ENCODE results near the gene CGNL1. TPM values are rescaled to one million over a fixed set of nuclear protein-coding genes. Genes with fewer than 3 reads are reported as not detected.

The CGNL1 gene
- total RNA-seq, 1 donor from 2014 or later = 0.11 TPM

DNA sequence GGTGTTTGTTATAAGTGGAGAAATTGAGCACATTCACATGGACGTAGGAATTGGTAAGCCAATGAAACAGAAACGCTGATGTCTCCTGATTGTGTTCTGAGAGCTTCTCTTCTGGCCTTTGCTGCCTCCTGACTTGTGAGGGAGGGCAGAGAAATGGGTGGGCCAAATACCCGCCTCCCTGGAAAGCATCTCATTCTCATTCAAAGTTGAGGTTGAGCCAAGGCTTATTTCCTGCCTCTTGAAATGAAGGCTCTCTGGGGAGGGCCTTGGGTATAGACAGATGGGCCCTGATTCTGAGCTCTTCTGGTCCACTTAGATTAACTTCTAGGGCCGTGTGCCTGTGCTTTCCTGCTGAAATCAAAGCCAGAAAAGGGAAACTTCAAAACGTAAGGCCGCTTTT, 158.0 kb downstream of the CGNL1 start:
- ATAC-seq (ENCODE audit: low read depth) (no peak), DNase-seq (no peak)
- no peak overlapping the region for H3K27ac Mint-ChIP-seq
- H3K4me1 Mint-ChIP-seq = no peaks in the 10 kb centered on the region
- POLR2A ChIA-PET = no interaction called here
- H3K27me3 Mint-ChIP-seq = peaks cover 6% of the 10 kb centered on the region
- intact Hi-C loops (cut with micrococcal nuclease) = no loop called here
- H3K9me3 Mint-ChIP-seq = no peaks in the 10 kb centered on the region
- CTCF ChIA-PET = no interaction called here
- TF ChIP-seq, protein P1, sequence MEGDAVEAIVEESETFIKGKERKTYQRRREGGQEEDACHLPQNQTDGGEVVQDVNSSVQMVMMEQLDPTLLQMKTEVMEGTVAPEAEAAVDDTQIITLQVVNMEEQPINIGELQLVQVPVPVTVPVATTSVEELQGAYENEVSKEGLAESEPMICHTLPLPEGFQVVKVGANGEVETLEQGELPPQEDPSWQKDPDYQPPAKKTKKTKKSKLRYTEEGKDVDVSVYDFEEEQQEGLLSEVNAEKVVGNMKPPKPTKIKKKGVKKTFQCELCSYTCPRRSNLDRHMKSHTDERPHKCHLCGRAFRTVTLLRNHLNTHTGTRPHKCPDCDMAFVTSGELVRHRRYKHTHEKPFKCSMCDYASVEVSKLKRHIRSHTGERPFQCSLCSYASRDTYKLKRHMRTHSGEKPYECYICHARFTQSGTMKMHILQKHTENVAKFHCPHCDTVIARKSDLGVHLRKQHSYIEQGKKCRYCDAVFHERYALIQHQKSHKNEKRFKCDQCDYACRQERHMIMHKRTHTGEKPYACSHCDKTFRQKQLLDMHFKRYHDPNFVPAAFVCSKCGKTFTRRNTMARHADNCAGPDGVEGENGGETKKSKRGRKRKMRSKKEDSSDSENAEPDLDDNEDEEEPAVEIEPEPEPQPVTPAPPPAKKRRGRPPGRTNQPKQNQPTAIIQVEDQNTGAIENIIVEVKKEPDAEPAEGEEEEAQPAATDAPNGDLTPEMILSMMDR (IDR thresholded peaks at IDR 0.05) = no peak
- H3K36me3 Mint-ChIP-seq (ENCODE audit: low read depth) = no peaks in the 10 kb centered on the region
- no peak overlapping the region for H3K4me3 Mint-ChIP-seq

DNA sequence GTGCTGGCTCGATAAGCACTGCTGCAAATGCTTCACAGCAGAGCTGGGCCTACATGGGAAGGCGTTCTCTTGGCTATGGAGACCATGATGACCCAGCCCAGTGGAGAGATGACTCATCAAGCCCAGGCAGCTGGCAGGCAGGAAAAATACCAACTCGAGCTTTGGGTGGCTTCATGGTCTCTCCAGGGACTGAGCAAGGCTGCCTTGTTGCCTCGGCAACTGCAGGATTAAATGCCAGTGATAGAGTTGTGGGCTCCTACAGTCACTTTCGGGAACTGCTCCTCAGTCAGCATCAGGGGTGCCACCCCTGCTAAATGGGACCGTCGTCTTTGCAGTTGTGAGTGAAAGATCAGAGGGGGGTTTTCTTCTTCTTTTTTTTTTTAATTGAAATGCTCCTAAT, 160.8 kb downstream of the CGNL1 start:
- H3K36me3 Mint-ChIP-seq (ENCODE audit: low read depth) = no peaks in the 10 kb centered on the region

DNA sequence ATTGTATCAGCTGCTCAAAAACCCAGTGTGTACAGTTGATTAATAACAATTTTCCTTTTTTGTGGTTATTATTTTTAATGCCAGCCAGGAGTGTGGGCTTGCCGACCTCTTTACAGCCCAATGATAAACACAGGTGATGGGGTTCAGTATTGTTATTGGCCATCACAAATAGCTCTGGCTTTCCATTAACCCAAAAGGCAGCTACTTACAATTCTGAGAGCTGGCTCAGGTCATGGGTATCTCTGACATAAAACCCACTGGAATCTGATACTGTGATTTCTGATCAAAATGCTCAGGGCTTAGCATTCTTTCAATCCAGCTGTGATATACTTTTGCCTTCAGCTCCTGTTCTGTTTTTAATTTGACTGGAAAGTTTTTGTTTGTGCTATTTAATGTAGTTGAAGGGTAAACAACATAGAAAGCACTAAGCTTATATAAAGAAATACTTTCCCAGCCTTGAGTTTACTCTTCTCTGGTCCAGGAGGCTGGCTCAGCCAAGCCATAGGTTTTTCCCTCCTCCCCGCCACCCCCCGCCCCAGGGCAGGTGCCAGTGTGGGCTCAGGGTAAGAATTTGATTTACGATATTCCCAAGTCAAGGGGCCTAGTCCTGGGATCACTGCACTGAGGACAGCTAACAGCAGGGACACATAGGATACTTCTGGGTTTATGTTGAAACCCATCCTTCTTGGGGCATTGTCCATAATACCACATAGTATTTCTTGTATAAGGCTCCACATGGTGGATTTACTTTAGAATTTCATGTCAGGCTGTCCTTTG, 161.4 kb downstream of the CGNL1 start:
- no peak overlapping the region for H3K4me3 Mint-ChIP-seq
- ChIA-PET POLR2A (no interaction called here), CTCF (interaction anchor here (1.1 to 1.9 kb wide), 2 partner anchors 9 to 391 kb away, joined by 3 to 7 read pairs; no protein-coding TSS in a partner anchor)
- H3K36me3 Mint-ChIP-seq (ENCODE audit: low read depth) = no peaks in the 10 kb centered on the region
- H3K27me3 Mint-ChIP-seq = peaks cover 9% of the 10 kb centered on the region
- H3K9me3 Mint-ChIP-seq = peaks cover 3% of the 10 kb centered on the region
- no peak overlapping the region for H3K27ac Mint-ChIP-seq
- DNase-seq (no peak), ATAC-seq (ENCODE audit: low read depth) (no peak)
- H3K4me1 Mint-ChIP-seq = no peaks in the 10 kb centered on the region
- TF ChIP-seq, protein P1 (IDR thresholded peaks at IDR 0.05) = no peak
- intact Hi-C loops (cut with micrococcal nuclease) = no loop called here

More for the DNA sequence above, 160.8 kb downstream of the CGNL1 start:
- ChIA-PET POLR2A (no interaction called here), CTCF (interaction anchor here (1.1 to 1.9 kb wide), 2 partner anchors 9 to 390 kb away, joined by 3 to 7 read pairs; no protein-coding TSS in a partner anchor)
- Mint-ChIP-seq H3K4me1 (no peaks in the 10 kb centered on the region), H3K9me3 (peaks cover 3% of the 10 kb centered on the region), H3K4me3 (no peak overlapping the region), H3K27ac (no peak overlapping the region), H3K27me3 (peaks cover 9% of the 10 kb centered on the region)
- ATAC-seq (ENCODE audit: low read depth) (no peak), DNase-seq (no peak)
- intact Hi-C loops (cut with micrococcal nuclease) = no loop called here
- TF ChIP-seq, protein P1 (IDR thresholded peaks at IDR 0.05) = no peak

DNA sequence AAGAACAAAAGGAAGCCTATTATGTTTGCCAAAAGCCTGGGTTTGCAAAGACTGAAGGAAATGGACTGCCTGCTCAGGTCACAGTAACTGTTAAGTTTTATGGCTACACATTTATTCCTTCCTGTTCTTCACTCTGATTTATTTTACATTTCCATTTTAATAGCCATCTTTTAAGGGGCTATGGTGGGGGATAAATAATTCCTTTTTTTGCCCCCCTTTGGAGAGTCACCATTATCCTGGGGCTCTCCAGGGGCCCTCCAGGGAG, 161.9 kb downstream of the CGNL1 start:
- Mint-ChIP-seq H3K27ac (no peak overlapping the region), H3K27me3 (peaks cover 9% of the 10 kb centered on the region), H3K9me3 (peaks cover 3% of the 10 kb centered on the region), H3K36me3 (ENCODE audit: low read depth) (no peaks in the 10 kb centered on the region), H3K4me1 (no peaks in the 10 kb centered on the region), H3K4me3 (no peak overlapping the region)
- ATAC-seq (ENCODE audit: low read depth) = no peak
- ChIA-PET CTCF (interaction anchor here (1.9 to 2.2 kb wide), 2 partner anchors 10 kb away, joined by 6 to 7 read pairs; no protein-coding TSS in a partner anchor), POLR2A (no interaction called here)
- DNase-seq = no peak
- TF ChIP-seq, protein P1 (IDR thresholded peaks at IDR 0.05) = no peak
- intact Hi-C loops (cut with micrococcal nuclease) = no loop called here

DNA sequence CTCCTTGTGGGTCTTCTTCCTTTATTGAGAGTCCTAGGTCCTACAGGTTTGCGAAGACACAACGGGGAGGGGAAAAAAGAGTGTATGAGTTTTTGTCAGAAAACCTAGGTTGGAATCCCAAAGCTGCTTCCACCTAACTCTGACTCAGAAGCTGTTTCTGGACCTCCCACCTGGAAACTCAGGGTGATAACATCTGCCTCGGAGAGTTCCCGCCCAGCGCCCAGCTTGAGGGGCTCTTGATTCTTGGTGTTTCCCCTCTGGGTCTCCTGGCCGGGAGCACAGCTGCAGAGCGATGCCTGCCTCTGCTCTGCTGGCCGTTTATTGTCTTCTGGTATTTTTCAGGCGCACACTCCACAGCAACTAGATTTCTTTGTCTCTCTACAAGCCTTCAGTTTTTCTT, 162.5 kb downstream of the CGNL1 start:
- POLR2A ChIA-PET = no interaction called here
- no peak for DNase-seq
- CTCF ChIA-PET = interaction anchor here (1.1 to 2.2 kb wide), 3 partner anchors 8 to 392 kb away, joined by 3 to 6 read pairs (median 4); no protein-coding TSS in a partner anchor
- Mint-ChIP-seq H3K9me3 (peaks cover 3% of the 10 kb centered on the region), H3K36me3 (ENCODE audit: low read depth) (no peaks in the 10 kb centered on the region), H3K27ac (no peak overlapping the region), H3K27me3 (peaks cover 9% of the 10 kb centered on the region), H3K4me1 (no peaks in the 10 kb centered on the region), H3K4me3 (no peak overlapping the region)
- intact Hi-C loops (cut with micrococcal nuclease) = no loop called here
- no peak for ATAC-seq (ENCODE audit: low read depth)
- TF ChIP-seq, protein P1 (IDR thresholded peaks at IDR 0.05) = no peak

Measured in activated B cell treated with CpG ODN at 0.5 μM for 24 hours (primary cell).